ENCODE results near the gene C1GALT1.

The C1GALT1 gene

DNA sequence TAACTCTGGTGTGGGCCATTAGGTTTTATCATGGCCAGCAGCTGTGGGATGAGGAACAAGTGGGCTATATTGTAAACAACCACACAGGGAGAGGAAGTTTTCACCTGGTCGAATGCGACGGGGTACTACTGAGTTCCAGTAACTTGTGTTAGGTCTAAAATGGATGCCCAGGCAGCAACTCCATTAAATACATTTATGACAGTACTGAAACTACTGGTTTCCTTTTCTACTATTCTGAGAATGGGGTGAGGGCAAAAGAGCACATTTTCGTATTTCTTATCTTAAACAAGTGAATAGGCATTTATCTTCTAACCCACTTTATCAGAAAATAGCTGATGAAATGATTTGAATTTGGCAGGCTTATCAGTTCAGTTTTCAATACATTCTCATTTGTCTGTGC, 109.7 kb downstream of the C1GALT1 start:
- TF ChIP-seq, protein P1, sequence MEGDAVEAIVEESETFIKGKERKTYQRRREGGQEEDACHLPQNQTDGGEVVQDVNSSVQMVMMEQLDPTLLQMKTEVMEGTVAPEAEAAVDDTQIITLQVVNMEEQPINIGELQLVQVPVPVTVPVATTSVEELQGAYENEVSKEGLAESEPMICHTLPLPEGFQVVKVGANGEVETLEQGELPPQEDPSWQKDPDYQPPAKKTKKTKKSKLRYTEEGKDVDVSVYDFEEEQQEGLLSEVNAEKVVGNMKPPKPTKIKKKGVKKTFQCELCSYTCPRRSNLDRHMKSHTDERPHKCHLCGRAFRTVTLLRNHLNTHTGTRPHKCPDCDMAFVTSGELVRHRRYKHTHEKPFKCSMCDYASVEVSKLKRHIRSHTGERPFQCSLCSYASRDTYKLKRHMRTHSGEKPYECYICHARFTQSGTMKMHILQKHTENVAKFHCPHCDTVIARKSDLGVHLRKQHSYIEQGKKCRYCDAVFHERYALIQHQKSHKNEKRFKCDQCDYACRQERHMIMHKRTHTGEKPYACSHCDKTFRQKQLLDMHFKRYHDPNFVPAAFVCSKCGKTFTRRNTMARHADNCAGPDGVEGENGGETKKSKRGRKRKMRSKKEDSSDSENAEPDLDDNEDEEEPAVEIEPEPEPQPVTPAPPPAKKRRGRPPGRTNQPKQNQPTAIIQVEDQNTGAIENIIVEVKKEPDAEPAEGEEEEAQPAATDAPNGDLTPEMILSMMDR (IDR thresholded peaks at IDR 0.05; ENCODE audit: low read depth, low read length, missing control alignments): no peak
- no peak for DNase-seq (ENCODE audit: extremely low read depth, low read depth)
- no peak overlapping the region for H3K4me3 ChIP-seq (replicated peaks; ENCODE audit: low read depth, low read length)

DNA sequence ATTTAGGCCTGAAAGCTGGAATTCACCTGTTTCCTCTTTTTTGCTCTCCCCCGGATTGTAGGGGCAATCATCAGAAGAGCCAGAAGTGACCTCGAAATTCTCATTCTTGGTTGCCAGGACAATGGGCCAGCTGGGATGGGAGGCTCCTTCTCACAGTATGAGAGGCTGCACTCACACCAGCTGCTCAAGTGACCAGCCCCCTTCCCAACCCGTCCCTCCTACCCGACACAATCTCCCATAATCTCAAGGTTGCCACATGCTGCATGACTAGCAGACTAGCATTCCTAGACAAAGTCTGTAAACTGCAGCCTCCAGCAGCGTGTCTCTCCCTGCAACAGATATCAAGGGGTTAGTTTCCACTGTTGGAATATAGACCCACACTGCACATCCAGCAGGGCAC, 110.3 kb downstream of the C1GALT1 start:
- TF ChIP-seq, protein P1 (IDR thresholded peaks at IDR 0.05; ENCODE audit: low read depth, low read length, missing control alignments): no peak
- DNase-seq (ENCODE audit: extremely low read depth, low read depth): no peak
- no peak overlapping the region for H3K4me3 ChIP-seq (replicated peaks; ENCODE audit: low read depth, low read length)

DNA sequence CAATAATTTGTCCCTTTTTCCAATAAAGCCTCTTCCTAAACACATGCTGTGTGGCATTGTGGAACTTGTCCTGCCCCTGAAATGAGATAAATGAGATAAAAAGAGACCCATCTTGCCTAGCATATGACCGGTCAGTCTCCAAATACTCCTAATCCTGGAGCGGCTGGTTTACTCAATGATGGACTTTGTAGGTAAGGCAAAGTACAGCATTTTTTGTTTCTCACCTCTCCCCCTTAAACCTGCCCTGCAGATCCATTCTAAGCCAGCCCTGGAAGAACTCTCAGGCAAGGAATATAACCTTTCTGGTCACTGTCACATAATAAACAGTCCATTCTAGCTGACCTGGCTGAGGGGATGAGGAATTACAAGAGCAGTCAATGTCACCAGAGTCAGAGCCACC, 110.7 kb downstream of the C1GALT1 start:
- DNase-seq (ENCODE audit: extremely low read depth, low read depth): no peak
- TF ChIP-seq, protein P1 (IDR thresholded peaks at IDR 0.05; ENCODE audit: low read depth, low read length, missing control alignments): no peak

DNA sequence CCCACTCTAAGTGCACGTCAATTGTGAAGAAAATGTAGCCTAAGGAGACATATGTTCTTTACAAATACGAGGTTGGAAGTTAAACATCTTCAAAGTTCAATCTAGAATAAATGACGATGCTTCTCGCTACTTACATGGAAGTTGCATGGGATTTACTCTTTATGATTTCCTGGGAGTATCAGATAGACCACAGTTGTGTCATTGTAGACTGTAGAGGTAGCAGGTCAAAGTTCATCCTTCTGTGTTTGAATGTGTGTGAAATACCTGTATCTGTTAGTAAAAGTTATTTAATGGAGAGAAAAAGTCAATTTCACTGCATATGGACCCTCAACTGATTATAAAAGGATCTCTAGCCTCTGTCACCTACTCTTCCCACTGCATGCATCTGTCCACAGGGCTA, 112.6 kb downstream of the C1GALT1 start:
- no peak overlapping the region for H3K4me3 ChIP-seq (replicated peaks; ENCODE audit: low read depth, low read length)
- DNase-seq (ENCODE audit: extremely low read depth, low read depth): no peak
- TF ChIP-seq, protein P1 (IDR thresholded peaks at IDR 0.05; ENCODE audit: low read depth, low read length, missing control alignments): no peak

More for the DNA sequence above, 110.7 kb downstream of the C1GALT1 start:
- no peak overlapping the region for H3K4me3 ChIP-seq (replicated peaks; ENCODE audit: low read depth, low read length)

Data from HFF-Myc (cell line).